ENCODE data around the gene GPC3. TPM values are rescaled to one million over a fixed set of nuclear protein-coding genes. Genes with fewer than 3 reads are reported as not detected.

GPC3 gene
- total RNA-seq, 1 donor: not detected

DNA sequence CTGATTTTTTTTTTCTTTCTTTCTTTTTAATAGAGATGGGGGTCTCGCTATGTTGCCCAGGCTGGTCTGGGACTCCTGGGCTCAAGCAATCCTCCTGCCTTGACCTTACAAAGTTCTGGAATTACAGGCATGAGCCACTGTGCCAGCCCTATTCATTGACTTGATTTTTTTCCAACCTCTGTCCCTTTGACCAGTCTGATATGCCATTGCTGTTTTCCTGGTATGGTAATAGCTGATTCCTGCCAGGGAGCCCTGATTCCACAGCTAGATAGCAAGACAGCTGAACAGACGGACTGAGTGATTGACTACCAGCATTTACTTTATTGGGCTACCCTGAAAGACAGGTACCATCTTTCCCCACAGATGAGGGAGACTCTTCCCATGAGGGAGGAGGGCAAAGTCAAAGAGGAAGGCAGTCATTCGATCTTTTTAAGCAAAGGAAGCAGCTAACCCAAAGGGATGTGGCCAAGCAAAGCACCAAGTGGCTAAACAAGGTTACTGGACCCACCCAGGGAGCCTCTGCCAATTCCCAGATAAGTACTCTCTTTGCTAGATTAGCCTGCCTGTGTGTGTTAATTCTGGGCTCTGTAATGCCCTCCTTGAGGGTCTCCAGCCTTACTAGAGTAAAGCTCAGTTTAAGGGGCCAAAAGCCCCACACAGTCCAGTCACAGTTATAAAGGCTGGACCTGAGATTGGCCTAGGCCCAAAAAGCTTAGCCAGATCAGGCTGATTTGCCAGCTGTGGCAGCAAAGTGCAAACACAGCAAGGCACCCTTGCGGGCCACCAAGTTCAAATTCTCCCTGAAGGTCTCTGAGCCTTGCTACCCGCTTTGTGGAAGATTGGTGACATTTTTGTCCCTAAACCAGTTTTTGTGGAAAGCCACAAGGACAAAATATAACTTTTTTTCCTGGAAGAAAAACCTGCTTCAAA lies 377.7 kb downstream of the GPC3 start:
- Histone ChIP-seq H3K36me3 (ENCODE audit: insufficient read depth, low read length) (no peaks in the 10 kb centered on the region), H3K9me3 (ENCODE audit: low read depth, low read length) (no peaks in the 10 kb centered on the region), H3K79me2 (ENCODE audit: insufficient read depth, low read length) (no peaks in the 10 kb centered on the region), H3K27me3 (ENCODE audit: insufficient read depth, low read length) (peaks cover 17% of the 10 kb centered on the region), H3K4me1 (ENCODE audit: insufficient read depth, low read length) (peaks cover 26% of the 10 kb centered on the region), H3K4me2 (ENCODE audit: insufficient read depth, low read length) (no peak overlapping the region), H3K27ac (ENCODE audit: low read depth, low read length) (peak overlapping the region; percentile 71), H3K4me3 (ENCODE audit: insufficient read depth, low read length) (no peak overlapping the region), H4K20me1 (ENCODE audit: insufficient read depth, low read length) (no peaks in the 10 kb centered on the region), H2AFZ (ENCODE audit: low read length) (peak overlapping the region; percentile 0)
- TF ChIP-seq CTCF (IDR thresholded peaks at IDR 0.05; ENCODE audit: extremely low read depth, low read depth, low read length): no peak
- no peak for DNase-seq (ENCODE audit: insufficient read length, low spot score, missing footprints)

DNA sequence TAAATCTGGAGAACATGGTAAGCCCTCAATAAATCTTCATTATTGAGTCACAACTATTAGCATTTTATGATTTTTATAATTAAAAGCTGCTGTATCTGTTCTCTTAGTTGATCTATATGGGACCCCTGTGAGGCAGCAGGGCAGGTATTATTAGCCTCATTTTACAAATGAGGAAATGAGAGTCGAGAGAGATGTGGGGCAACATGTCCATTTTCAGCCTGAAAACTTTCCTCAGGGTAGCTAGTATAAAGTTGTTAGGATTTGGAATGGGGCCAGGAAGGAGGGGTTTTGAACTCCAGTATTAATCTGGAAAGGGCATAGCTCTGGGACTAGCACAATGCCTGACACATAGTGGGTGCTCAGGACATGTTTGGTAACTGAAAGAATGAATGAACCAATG lies 378.4 kb downstream of the GPC3 start:
- no peaks in the 10 kb centered on the region for H3K9me3 ChIP-seq (ENCODE audit: low read depth, low read length)
- TF ChIP-seq CTCF (IDR thresholded peaks at IDR 0.05; ENCODE audit: extremely low read depth, low read depth, low read length): no peak
- H3K36me3 ChIP-seq (ENCODE audit: insufficient read depth, low read length): no peaks in the 10 kb centered on the region
- H3K4me2 ChIP-seq (ENCODE audit: insufficient read depth, low read length): no peak overlapping the region
- no peaks in the 10 kb centered on the region for H3K79me2 ChIP-seq (ENCODE audit: insufficient read depth, low read length)
- peaks cover 26% of the 10 kb centered on the region for H3K4me1 ChIP-seq (ENCODE audit: insufficient read depth, low read length)
- no peak overlapping the region for H3K27ac ChIP-seq (ENCODE audit: low read depth, low read length)
- DNase-seq (ENCODE audit: insufficient read length, low spot score, missing footprints): no peak
- H2AFZ ChIP-seq (ENCODE audit: low read length): no peak overlapping the region
- H3K27me3 ChIP-seq (ENCODE audit: insufficient read depth, low read length): peaks cover 17% of the 10 kb centered on the region
- no peaks in the 10 kb centered on the region for H4K20me1 ChIP-seq (ENCODE audit: insufficient read depth, low read length)
- H3K4me3 ChIP-seq (ENCODE audit: insufficient read depth, low read length): no peak overlapping the region

DNA sequence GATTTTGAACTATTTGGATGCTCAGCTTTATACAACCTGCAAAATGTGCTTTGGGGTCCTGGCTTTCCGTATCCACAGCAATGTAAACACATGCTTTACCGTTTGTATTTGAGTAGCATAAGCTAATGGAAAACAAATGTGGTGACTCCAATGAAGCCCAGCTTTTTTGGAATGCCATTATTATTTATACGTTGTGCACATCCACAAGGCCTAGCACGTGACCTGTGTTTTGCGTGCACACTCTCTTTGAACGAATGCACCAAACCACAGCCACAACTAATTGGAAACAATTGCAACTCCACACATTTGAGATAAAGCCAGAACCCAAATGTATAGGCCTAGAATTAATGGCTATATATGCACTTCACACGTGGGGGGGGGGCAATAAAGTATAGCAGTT lies 380.6 kb downstream of the GPC3 start:
- Histone ChIP-seq H2AFZ (ENCODE audit: low read length) (no peak overlapping the region), H3K4me3 (ENCODE audit: insufficient read depth, low read length) (no peak overlapping the region), H3K4me1 (ENCODE audit: insufficient read depth, low read length) (peaks cover 21% of the 10 kb centered on the region), H3K4me2 (ENCODE audit: insufficient read depth, low read length) (no peak overlapping the region), H3K36me3 (ENCODE audit: insufficient read depth, low read length) (no peaks in the 10 kb centered on the region), H3K79me2 (ENCODE audit: insufficient read depth, low read length) (no peaks in the 10 kb centered on the region), H3K9me3 (ENCODE audit: low read depth, low read length) (no peaks in the 10 kb centered on the region), H3K27ac (ENCODE audit: low read depth, low read length) (no peak overlapping the region), H3K27me3 (ENCODE audit: insufficient read depth, low read length) (peaks cover 17% of the 10 kb centered on the region), H4K20me1 (ENCODE audit: insufficient read depth, low read length) (no peaks in the 10 kb centered on the region)
- TF ChIP-seq CTCF (IDR thresholded peaks at IDR 0.05; ENCODE audit: extremely low read depth, low read depth, low read length): no peak
- DNase-seq (ENCODE audit: insufficient read length, low spot score, missing footprints): no peak

- no peak for DNase-seq (ENCODE audit: insufficient read length, low spot score, missing footprints)
- no peak overlapping the region for H3K4me2 ChIP-seq (ENCODE audit: insufficient read depth, low read length)
- no peaks in the 10 kb centered on the region for H4K20me1 ChIP-seq (ENCODE audit: insufficient read depth, low read length)
- peaks cover 12% of the 10 kb centered on the region for H3K27me3 ChIP-seq (ENCODE audit: insufficient read depth, low read length)
- peaks cover 4% of the 10 kb centered on the region for H3K4me1 ChIP-seq (ENCODE audit: insufficient read depth, low read length)
- H3K9me3 ChIP-seq (ENCODE audit: low read depth, low read length): no peaks in the 10 kb centered on the region
- H3K79me2 ChIP-seq (ENCODE audit: insufficient read depth, low read length): no peaks in the 10 kb centered on the region
- no peak overlapping the region for H3K27ac ChIP-seq (ENCODE audit: low read depth, low read length)
- no peaks in the 10 kb centered on the region for H3K36me3 ChIP-seq (ENCODE audit: insufficient read depth, low read length)
- no peak overlapping the region for H2AFZ ChIP-seq (ENCODE audit: low read length)
- no peak for TF ChIP-seq CTCF (IDR thresholded peaks at IDR 0.05; ENCODE audit: extremely low read depth, low read depth, low read length)
- no peak overlapping the region for H3K4me3 ChIP-seq (ENCODE audit: insufficient read depth, low read length)
These were observed 382.5 kb downstream of the GPC3 start for GRCh38 chrX:133602881-133603280.

All from osteoblast (primary cell).